ENCODE data around the gene C4A. TPM values are rescaled to one million over a fixed set of nuclear protein-coding genes. Genes with fewer than 3 reads are reported as not detected.
"Not testable (repeated sequence)": the region's sequence is repeated elsewhere in the genome, so short reads cannot be mapped to it uniquely, and the experiment has no call there.

Gene C4A
- total and polyA plus RNA-seq, 2 donors (not counting 1 experiment from before 2014, with no cell fraction given), result 21.1 to 25.2 TPM

GRCh38 chr6:31972709-31973350, 9.0 kb upstream of the C4A start:
- Histone ChIP-seq H3K4me2 (ENCODE audit: extremely low read depth, insufficient read depth, low read length) (peak overlapping the region; percentile 91), H3K9ac (ENCODE audit: insufficient read depth, low read length) (peak overlapping the region; percentile 98), H3K4me1 (ENCODE audit: control insufficient read depth, extremely low read depth, insufficient read depth, low read length) (peaks cover 18% of the 10 kb centered on the region), H3K36me3 (ENCODE audit: control insufficient read depth, insufficient read depth, low read length) (peaks cover 21% of the 10 kb centered on the region), H3K27me3 (ENCODE audit: control insufficient read depth, insufficient read depth, low read length) (no peaks in the 10 kb centered on the region), H3K79me2 (ENCODE audit: control insufficient read depth, insufficient read depth, low read length) (peaks cover 33% of the 10 kb centered on the region), H3K27ac (ENCODE audit: insufficient read depth, low read length) (peak overlapping the region; percentile 100), H3K9me3 (ENCODE audit: control insufficient read depth, insufficient read depth, low read depth, low read length) (no peaks in the 10 kb centered on the region), H4K20me1 (ENCODE audit: control insufficient read depth, extremely low read depth, insufficient read depth, low read length) (no peaks in the 10 kb centered on the region), H2AFZ (ENCODE audit: low read length) (peak overlapping the region; percentile 66), H3K4me3 (replicated peaks in 1 of 4; ENCODE audit: control extremely low read depth in 1 of 4, insufficient read depth in 1 of 4, low read depth in 3 of 4, low read length in 4 of 4) (peak overlapping the region; percentile 84 to 97 (median 94))
- TF ChIP-seq CTCF (conservative IDR thresholded peaks at IDR 0.05 in 1 of 2, IDR thresholded peaks at IDR 0.05 in 1 of 2; ENCODE audit: low read depth in 1 of 2, low read length in 2 of 2), result no peak
- TF ChIP-seq EZH2 (IDR thresholded peaks at IDR 0.05; ENCODE audit: low read length, missing control alignments), result no peak
- peak; percentile 25 to 68 for DNase-seq (ENCODE audit: low read depth in 2 of 2)

DNA sequence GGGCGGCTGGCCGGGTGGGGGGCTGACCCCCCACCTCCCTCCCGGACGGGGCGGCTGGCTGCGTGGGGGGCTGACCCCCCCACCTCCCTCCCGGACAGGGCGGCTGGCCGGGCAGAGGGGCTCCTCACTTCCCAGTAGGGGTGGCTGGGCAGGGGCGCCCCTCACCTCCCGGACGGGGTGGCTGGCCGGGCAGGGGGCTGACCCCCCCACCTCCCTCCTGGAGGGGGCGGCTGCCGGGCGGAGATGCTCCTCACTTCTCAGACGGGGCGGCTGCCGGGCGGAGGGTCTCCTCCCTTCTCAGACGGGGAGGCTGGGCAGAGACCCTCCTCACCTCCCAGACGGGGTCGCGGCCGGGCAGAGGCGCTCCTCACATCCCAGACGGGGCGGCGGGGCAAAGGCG, 5.8 kb upstream of the C4A start:
- peaks cover 21% of the 10 kb centered on the region for H3K79me2 ChIP-seq (ENCODE audit: control insufficient read depth, insufficient read depth, low read length)
- H3K27me3 ChIP-seq (ENCODE audit: control insufficient read depth, insufficient read depth, low read length); H3K4me1 ChIP-seq (ENCODE audit: control insufficient read depth, extremely low read depth, insufficient read depth, low read length); H3K4me2 ChIP-seq (ENCODE audit: extremely low read depth, insufficient read depth, low read length); H4K20me1 ChIP-seq (ENCODE audit: control insufficient read depth, extremely low read depth, insufficient read depth, low read length); H2AFZ ChIP-seq (ENCODE audit: low read length); H3K9ac ChIP-seq (ENCODE audit: insufficient read depth, low read length); H3K36me3 ChIP-seq (ENCODE audit: control insufficient read depth, insufficient read depth, low read length); H3K27ac ChIP-seq (ENCODE audit: insufficient read depth, low read length); DNase-seq (ENCODE audit: low read depth in 2 of 2); H3K9me3 ChIP-seq (ENCODE audit: control insufficient read depth, insufficient read depth, low read depth, low read length); H3K4me3 ChIP-seq (replicated peaks in 1 of 4; ENCODE audit: control extremely low read depth in 1 of 4, insufficient read depth in 1 of 4, low read depth in 3 of 4, low read length in 4 of 4): not testable (repeated sequence)

GRCh38 chr6:31977816-31978431, 3.9 kb upstream of the C4A start:
- Histone ChIP-seq H2AFZ (ENCODE audit: low read length) (no peak overlapping the region), H3K4me3 (replicated peaks in 1 of 4; ENCODE audit: control extremely low read depth in 1 of 4, insufficient read depth in 1 of 4, low read depth in 3 of 4, low read length in 4 of 4) (no peak overlapping the region), H3K9ac (ENCODE audit: insufficient read depth, low read length) (no peak overlapping the region), H3K27ac (ENCODE audit: insufficient read depth, low read length) (no peak overlapping the region), H3K4me2 (ENCODE audit: extremely low read depth, insufficient read depth, low read length) (no peak overlapping the region), H3K9me3 (ENCODE audit: control insufficient read depth, insufficient read depth, low read depth, low read length) (no peaks in the 10 kb centered on the region), H4K20me1 (ENCODE audit: control insufficient read depth, extremely low read depth, insufficient read depth, low read length) (no peaks in the 10 kb centered on the region), H3K4me1 (ENCODE audit: control insufficient read depth, extremely low read depth, insufficient read depth, low read length) (peaks cover 6% of the 10 kb centered on the region), H3K27me3 (ENCODE audit: control insufficient read depth, insufficient read depth, low read length) (no peaks in the 10 kb centered on the region), H3K79me2 (ENCODE audit: control insufficient read depth, insufficient read depth, low read length) (peaks cover 10% of the 10 kb centered on the region), H3K36me3 (ENCODE audit: control insufficient read depth, insufficient read depth, low read length) (peaks cover 2% of the 10 kb centered on the region)
- TF ChIP-seq CTCF (conservative IDR thresholded peaks at IDR 0.05 in 1 of 2, IDR thresholded peaks at IDR 0.05 in 1 of 2; ENCODE audit: low read depth in 1 of 2, low read length in 2 of 2) (no peak), EZH2 (IDR thresholded peaks at IDR 0.05; ENCODE audit: low read length, missing control alignments) (no peak)
- no peak for DNase-seq (ENCODE audit: low read depth in 2 of 2)

Measured in fibroblast of lung (primary cell).